HEK293T (cell line): Measurements from ENCODE around the gene MAGEB17.

Source experiments
- ELF4 ChIP-seq: fragments of 450-650 bp; IDR thresholded peaks from 2 replicates; pipeline ENCODE4 v1.6.1; 2017; ENCODE audit warnings: antibody characterized with exemption
- FOXA1 ChIP-seq: fragments of 450-650 bp; IDR thresholded peaks from 2 replicates; pipeline ENCODE4 v1.6.1; 2016; ENCODE audit warnings: mild to moderate bottlenecking
- FOXK2 ChIP-seq: fragments of 450-650 bp; IDR thresholded peaks from 2 replicates; pipeline ENCODE4 v1.6.1; 2016; ENCODE audit warnings: mild to moderate bottlenecking
- SP1 ChIP-seq: fragments of 450-650 bp; IDR thresholded peaks from 2 replicates; pipeline ENCODE4 v1.6.1; 2017
- SUZ12 ChIP-seq: fragments of 450-650 bp; IDR thresholded peaks from 2 replicates; pipeline ENCODE4 v1.6.1; 2016; ENCODE audit warnings: mild to moderate bottlenecking
- TARDBP ChIP-seq: fragments of 450-650 bp; IDR thresholded peaks from 2 replicates; pipeline ENCODE4 v1.6.1; 2016

GRCh38 chrX:16177260-16177659, 10.0 kb downstream of the MAGEB17 start:
- TF ChIP-seq FOXA1, result no peak
- TF ChIP-seq SP1, result no peak
- no peak for TF ChIP-seq SUZ12
- no peak for TF ChIP-seq ELF4
- TF ChIP-seq FOXK2, result no peak
- no peak for TF ChIP-seq TARDBP
